Smooth muscle cell of the pulmonary artery (primary cell): ENCODE data around the gene MDFI. TPM values are rescaled to one million over a fixed set of nuclear protein-coding genes. Genes with fewer than 3 reads are reported as not detected.

Experiments
- total RNA-seq: library from RNA; depleted of rRNA; stranded (reverse); fragments of >200 nt; gene quantifications from 2 replicates; pipeline ENCODE4 v1.2.3, GENCODE V29; 2014

Gene MDFI, protein sequence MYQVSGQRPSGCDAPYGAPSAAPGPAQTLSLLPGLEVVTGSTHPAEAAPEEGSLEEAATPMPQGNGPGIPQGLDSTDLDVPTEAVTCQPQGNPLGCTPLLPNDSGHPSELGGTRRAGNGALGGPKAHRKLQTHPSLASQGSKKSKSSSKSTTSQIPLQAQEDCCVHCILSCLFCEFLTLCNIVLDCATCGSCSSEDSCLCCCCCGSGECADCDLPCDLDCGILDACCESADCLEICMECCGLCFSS
- total RNA-seq, result 0.26 and 0.33 TPM in 2 replicates

DNA sequence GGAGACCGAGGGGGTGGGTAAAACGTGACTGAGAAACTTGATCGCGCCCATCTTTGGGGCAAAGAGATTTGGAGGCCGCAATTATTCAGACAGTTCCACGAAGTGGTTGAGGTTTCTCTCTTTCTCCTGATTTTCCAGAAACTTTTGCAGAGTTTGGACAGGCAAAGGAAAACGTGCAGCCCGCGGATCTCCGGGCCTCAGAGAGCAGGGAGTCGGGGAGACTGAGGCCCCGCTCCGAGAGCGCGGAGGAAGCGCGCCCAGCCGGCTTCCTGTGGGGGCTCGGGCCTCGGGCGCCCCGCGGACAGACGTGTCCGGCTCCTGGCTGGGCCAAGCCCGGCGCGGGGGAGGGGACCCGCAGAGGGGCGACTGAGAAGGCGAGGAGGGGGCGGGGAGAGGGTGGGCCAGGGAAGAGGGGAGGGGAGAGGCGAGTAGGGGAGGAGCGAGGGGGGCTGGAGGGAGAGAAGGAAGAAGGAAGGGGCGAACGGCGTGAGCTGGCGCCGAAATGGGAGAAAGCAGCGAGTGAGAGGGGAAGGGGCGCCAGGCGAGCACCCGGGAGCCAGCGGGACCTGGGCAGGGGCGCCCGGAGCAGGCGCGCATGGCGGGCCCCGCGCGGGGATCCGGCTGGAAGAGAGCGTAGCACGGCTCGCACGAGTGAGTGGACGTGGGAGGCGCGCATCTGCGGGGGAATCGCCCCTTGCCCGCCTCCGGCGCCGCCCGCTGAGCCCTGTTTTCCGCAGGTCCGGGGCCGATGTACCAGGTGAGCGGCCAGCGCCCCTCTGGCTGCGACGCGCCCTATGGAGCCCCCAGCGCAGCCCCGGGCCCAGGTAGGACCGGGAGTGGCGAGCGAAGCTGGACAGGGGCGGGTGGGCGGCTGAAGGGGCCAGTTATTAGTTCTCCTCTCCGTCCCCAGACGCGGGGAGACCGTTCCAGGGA, at the start of gene MDFI:
Gene MDFI, plus strand, starts transcription at position 467 of the 933 bp plus-strand sequence. Its CDS starts 282 bp downstream, at position 749.

Other genes with a start within 250 kb of the MDFI start
- gene FOXP4, start 92.1 kb upstream of the MDFI start, total RNA-seq, result 3.5 and 6.5 TPM in 2 replicates
- 3.5 and 6.5 TPM in 2 replicates for gene TFEB, start 97.1 kb downstream of the MDFI start, total RNA-seq
- not detected in 2 replicates for gene PGC, start 108.9 kb downstream of the MDFI start, total RNA-seq
- 1.8 and 2.8 TPM in 2 replicates for gene FRS3, start 141.4 kb downstream of the MDFI start, total RNA-seq
- gene PRICKLE4, start 142.3 kb downstream of the MDFI start, total RNA-seq, result 0.36 TPM in 1 of 2 replicates, not detected in the other
- 33.1 and 36.9 TPM in 2 replicates for gene TOMM6, start 149.2 kb downstream of the MDFI start, total RNA-seq